H9 (cell line): Measurements from ENCODE around the gene FBXO21. TPM values are rescaled to one million over a fixed set of nuclear protein-coding genes. Genes with fewer than 3 reads are reported as not detected.
"Not testable (repeated sequence)": the region's sequence is repeated elsewhere in the genome, so short reads cannot be mapped to it uniquely, and the experiment has no call there.

Experiments
- DNase-seq: peaks from one replicate; pipeline ENCODE4 v3.0.0-alpha.2; 2017
- H2AFZ ChIP-seq: one replicate; pipeline ENCODE4 v1.6.1; 2013; ENCODE audit warnings: mild to moderate bottlenecking, low read length, control low read depth, moderate library complexity
- H2AK5ac ChIP-seq: 2 replicates; pipeline ENCODE4 v1.6.1; 2013; ENCODE audit warnings: low read length, control low read depth, mixed read lengths; ENCODE audit not compliant: insufficient read length
- H2BK120ac ChIP-seq: one replicate; pipeline ENCODE4 v1.6.1; 2013; ENCODE audit warnings: low read depth, mild to moderate bottlenecking, low read length, control low read depth, inconsistent platforms; ENCODE audit not compliant: poor library complexity, severe bottlenecking
- H2BK12ac ChIP-seq: 2 replicates; pipeline ENCODE4 v1.6.1; 2013; ENCODE audit warnings: low read length, control low read depth, mixed read lengths, low read depth; ENCODE audit not compliant: insufficient read length
- H2BK15ac ChIP-seq: 2 replicates; pipeline ENCODE4 v1.6.1; 2013; ENCODE audit warnings: low read depth, low read length, control low read depth
- H2BK20ac ChIP-seq: one replicate; pipeline ENCODE4 v1.6.1; 2013; ENCODE audit warnings: low read depth, mild to moderate bottlenecking, low read length, control low read depth, inconsistent platforms; ENCODE audit not compliant: poor library complexity, severe bottlenecking
- H2BK5ac ChIP-seq: 2 replicates; pipeline ENCODE4 v1.6.1; 2013; ENCODE audit warnings: low read length, control low read depth, mixed read lengths; ENCODE audit not compliant: insufficient read length
- H3K14ac ChIP-seq: 2 replicates; pipeline ENCODE4 v1.6.1; 2013; ENCODE audit warnings: low read length, control low read depth; ENCODE audit not compliant: insufficient read depth
- H3K18ac ChIP-seq: 2 replicates; pipeline ENCODE4 v1.6.1; 2013; ENCODE audit warnings: low read depth, mild to moderate bottlenecking, mixed read lengths, low read length, control low read depth; ENCODE audit not compliant: insufficient read length
- H3K23ac ChIP-seq: 2 replicates; pipeline ENCODE4 v1.6.1; 2013; ENCODE audit warnings: low read length, control low read depth, mixed read lengths, low read depth; ENCODE audit not compliant: insufficient read length
- H3K23me2 ChIP-seq: 2 replicates; pipeline ENCODE4 v1.6.1; 2013; ENCODE audit warnings: low read depth, mild to moderate bottlenecking, mixed read lengths, low read length, control low read depth; ENCODE audit not compliant: insufficient read length, poor library complexity, severe bottlenecking
- H3K27ac ChIP-seq: 2 replicates; pipeline ENCODE4 v1.5.1; 2013; ENCODE audit warnings: low read length, control low read depth, mixed read lengths, low read depth; ENCODE audit not compliant: insufficient read length
- H3K27me3 ChIP-seq: 2 replicates; pipeline ENCODE4 v1.6.1; 2013; ENCODE audit warnings: low read length, control low read depth, inconsistent platforms; ENCODE audit not compliant: insufficient read depth
- H3K4ac ChIP-seq: 2 replicates; pipeline ENCODE4 v1.6.1; 2013; ENCODE audit warnings: low read depth, mild to moderate bottlenecking, control low read depth, inconsistent platforms, low read length, moderate library complexity
- H3K4me1 ChIP-seq: 2 replicates; pipeline ENCODE4 v1.6.1; 2013; ENCODE audit warnings: low read length, control low read depth, inconsistent platforms; ENCODE audit not compliant: insufficient read depth
- H3K4me2 ChIP-seq: 2 replicates; pipeline ENCODE4 v1.6.1; 2013; ENCODE audit warnings: low read length, control low read depth, mixed read lengths; ENCODE audit not compliant: insufficient read length, insufficient read depth
- H3K56ac ChIP-seq: 2 replicates; pipeline ENCODE4 v1.6.1; 2013; ENCODE audit warnings: low read depth, mild to moderate bottlenecking, mixed read lengths, low read length, control low read depth; ENCODE audit not compliant: insufficient read length
- H3K79me1 ChIP-seq: 2 replicates; pipeline ENCODE4 v1.6.1; 2013; ENCODE audit warnings: low read depth, mild to moderate bottlenecking, moderate library complexity, low read length, control low read depth, inconsistent platforms; ENCODE audit not compliant: insufficient read depth, poor library complexity, severe bottlenecking
- H3K79me2 ChIP-seq: 2 replicates; pipeline ENCODE4 v1.6.1; 2013; ENCODE audit warnings: low read length, control low read depth, inconsistent platforms; ENCODE audit not compliant: insufficient read depth
- H3K9ac ChIP-seq: 2 replicates; pipeline ENCODE4 v1.6.1; 2013; ENCODE audit warnings: low read length, control low read depth, mixed read lengths; ENCODE audit not compliant: insufficient read length; ENCODE audit errors: extremely low read depth
- H3K9me3 ChIP-seq: one replicate; pipeline ENCODE4 v1.6.1; 2013; ENCODE audit warnings: low read depth, low read length, inconsistent platforms; ENCODE audit not compliant: control insufficient read depth
- H3T11ph ChIP-seq: one replicate; pipeline ENCODE4 v1.6.1; 2013; ENCODE audit warnings: mild to moderate bottlenecking, low read length, control low read depth, inconsistent platforms
- H4K20me1 ChIP-seq: one replicate; pipeline ENCODE4 v1.6.1; 2013; ENCODE audit not compliant: control insufficient read depth, insufficient read length, insufficient read depth
- H4K5ac ChIP-seq: 2 replicates; pipeline ENCODE4 v1.6.1; 2013; ENCODE audit warnings: low read depth, mild to moderate bottlenecking, mixed read lengths, low read length, control low read depth; ENCODE audit not compliant: insufficient read length
- H4K8ac ChIP-seq: replicated peaks from 2 replicates; pipeline ENCODE4 v1.6.1; 2013; ENCODE audit warnings: low read length, control low read depth, mixed read lengths, low read depth; ENCODE audit not compliant: insufficient read length
- H4K91ac ChIP-seq: 2 replicates; pipeline ENCODE4 v1.6.1; 2013; ENCODE audit warnings: low read depth, mild to moderate bottlenecking, moderate library complexity, mixed read lengths, low read length, control low read depth; ENCODE audit not compliant: insufficient read length
- H3K27ac Mint-ChIP-seq, 3 experiments: 2 replicates in 2 of 3; 3 replicates in 1 of 3; pipeline ENCODE4 v1.8.0; 2020 to 2021; ENCODE audit warnings: mixed read lengths in 3 of 3, mild to moderate bottlenecking in 1 of 3, moderate library complexity in 1 of 3
- H3K27me3 Mint-ChIP-seq: 2 replicates; pipeline ENCODE4 v1.8.0; 2021; ENCODE audit warnings: low read depth, mild to moderate bottlenecking, moderate library complexity, mixed read lengths
- H3K36me3 Mint-ChIP-seq, 3 experiments: 2 replicates in 2 of 3; 3 replicates in 1 of 3; pipeline ENCODE4 v1.8.0; 2020 to 2021; ENCODE audit warnings: low read depth in 3 of 3, mixed read lengths in 3 of 3; ENCODE audit not compliant: insufficient read depth in 1 of 3
- H3K4me1 Mint-ChIP-seq, 2 experiments: 2 replicates each; pipeline ENCODE4 v1.8.0; 2020; ENCODE audit warnings: mixed read lengths in 2 of 2
- H3K4me3 Mint-ChIP-seq, 2 experiments: 2 replicates in 1 of 2; 3 replicates in 1 of 2; pipeline ENCODE4 v1.8.0; 2020 to 2021; ENCODE audit warnings: mild to moderate bottlenecking in 2 of 2, mixed read lengths in 2 of 2, moderate library complexity in 1 of 2
- H3K9me3 Mint-ChIP-seq, 2 experiments: 2 replicates in 1 of 2; 3 replicates in 1 of 2; pipeline ENCODE4 v1.8.0; 2020; ENCODE audit warnings: mild to moderate bottlenecking in 2 of 2, mixed read lengths in 2 of 2, moderate library complexity in 1 of 2
- WGBS: extraction: QIAGEN DNeasy Blood & Tissue Kit; methylation state at CpG from one replicate; pipeline ENCODE4 v1.1.7; 2013; ENCODE audit warnings: missing lambda C conversion rate, low lambda C conversion rate, mixed read lengths; ENCODE audit not compliant: insufficient read length; ENCODE audit errors: extremely low coverage; 5-methylcytosine and 5-hydroxymethylcytosine counted together
- total RNA-seq: library from RNA; stranded (reverse); gene quantifications from 2 replicates; pipeline ENCODE4 v1.2.1, GENCODE V29; 2021
- TF ChIP-seq, protein P1 (sequence below): fragments of 200-600 bp; sonication (generic); conservative IDR thresholded peaks from 3 replicates; pipeline ENCODE4 v1.8.0; 2021; ENCODE audit warnings: antibody characterized with exemption, mild to moderate bottlenecking

Gene FBXO21
- total RNA-seq, 1 experiment from 2014 or later = 58.6 TPM

DNA sequence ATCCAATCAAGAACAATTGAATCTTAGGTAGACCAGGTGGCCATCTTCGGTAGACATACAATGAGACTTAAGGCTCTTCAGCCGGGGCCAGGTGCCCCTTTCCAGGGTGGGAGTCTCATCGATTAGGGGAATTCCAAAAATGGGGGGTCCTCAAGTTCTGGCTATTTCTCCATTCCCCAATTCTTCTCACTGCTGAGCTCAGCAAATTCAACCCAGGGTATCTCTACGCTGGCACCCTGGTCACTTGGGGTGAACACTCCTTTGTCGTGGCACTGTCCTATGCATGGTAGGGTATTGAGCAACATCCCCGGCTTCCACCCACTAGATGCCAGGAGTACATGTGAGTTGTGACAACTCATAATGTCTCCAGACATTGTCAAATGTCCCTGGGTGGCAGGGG is 34.9 kb upstream of the FBXO21 start:
- Histone ChIP-seq H3K9ac (no peak overlapping the region), H2BK5ac (no peak overlapping the region), H3K27ac (no peak overlapping the region), H2BK120ac (no peak overlapping the region), H3K9me3 (no peaks in the 10 kb centered on the region), H4K20me1 (no peaks in the 10 kb centered on the region), H3K56ac (no peak overlapping the region), H2AFZ (no peak overlapping the region), H3K79me2 (no peaks in the 10 kb centered on the region), H3K23me2 (no peaks in the 10 kb centered on the region), H3K14ac (no peak overlapping the region), H3T11ph (no peak overlapping the region), H3K79me1 (no peaks in the 10 kb centered on the region), H2BK20ac (no peak overlapping the region), H2AK5ac (no peak overlapping the region), H4K5ac (no peak overlapping the region), H3K18ac (no peak overlapping the region), H4K91ac (no peak overlapping the region), H2BK12ac (no peak overlapping the region), H3K23ac (no peak overlapping the region), H4K8ac (no peak overlapping the region), H2BK15ac (no peak overlapping the region), H3K4me2 (no peak overlapping the region), H3K4ac (no peak overlapping the region), H3K4me1 (no peaks in the 10 kb centered on the region), H3K27me3 (no peaks in the 10 kb centered on the region)
- Mint-ChIP-seq H3K27me3 (peaks cover 2% of the 10 kb centered on the region), H3K9me3 (no peaks in the 10 kb centered on the region; a peak in 1 of 5 replicates), H3K36me3 (no peaks in the 10 kb centered on the region; a peak in 1 of 7 replicates), H3K4me1 (peaks cover 5 to 10% of the 10 kb centered on the region in 2 experiments; a peak in 3 of 4 replicates), H3K4me3 (no peak overlapping the region), H3K27ac (peak overlapping the region in 1 of 3 experiments; percentile 65; a peak in 1 of 7 replicates)
- WGBS = no CpG with 5 or more reads among the region's 6 CpGs
- no peak for DNase-seq
- TF ChIP-seq, protein P1, sequence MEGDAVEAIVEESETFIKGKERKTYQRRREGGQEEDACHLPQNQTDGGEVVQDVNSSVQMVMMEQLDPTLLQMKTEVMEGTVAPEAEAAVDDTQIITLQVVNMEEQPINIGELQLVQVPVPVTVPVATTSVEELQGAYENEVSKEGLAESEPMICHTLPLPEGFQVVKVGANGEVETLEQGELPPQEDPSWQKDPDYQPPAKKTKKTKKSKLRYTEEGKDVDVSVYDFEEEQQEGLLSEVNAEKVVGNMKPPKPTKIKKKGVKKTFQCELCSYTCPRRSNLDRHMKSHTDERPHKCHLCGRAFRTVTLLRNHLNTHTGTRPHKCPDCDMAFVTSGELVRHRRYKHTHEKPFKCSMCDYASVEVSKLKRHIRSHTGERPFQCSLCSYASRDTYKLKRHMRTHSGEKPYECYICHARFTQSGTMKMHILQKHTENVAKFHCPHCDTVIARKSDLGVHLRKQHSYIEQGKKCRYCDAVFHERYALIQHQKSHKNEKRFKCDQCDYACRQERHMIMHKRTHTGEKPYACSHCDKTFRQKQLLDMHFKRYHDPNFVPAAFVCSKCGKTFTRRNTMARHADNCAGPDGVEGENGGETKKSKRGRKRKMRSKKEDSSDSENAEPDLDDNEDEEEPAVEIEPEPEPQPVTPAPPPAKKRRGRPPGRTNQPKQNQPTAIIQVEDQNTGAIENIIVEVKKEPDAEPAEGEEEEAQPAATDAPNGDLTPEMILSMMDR = no peak

DNA sequence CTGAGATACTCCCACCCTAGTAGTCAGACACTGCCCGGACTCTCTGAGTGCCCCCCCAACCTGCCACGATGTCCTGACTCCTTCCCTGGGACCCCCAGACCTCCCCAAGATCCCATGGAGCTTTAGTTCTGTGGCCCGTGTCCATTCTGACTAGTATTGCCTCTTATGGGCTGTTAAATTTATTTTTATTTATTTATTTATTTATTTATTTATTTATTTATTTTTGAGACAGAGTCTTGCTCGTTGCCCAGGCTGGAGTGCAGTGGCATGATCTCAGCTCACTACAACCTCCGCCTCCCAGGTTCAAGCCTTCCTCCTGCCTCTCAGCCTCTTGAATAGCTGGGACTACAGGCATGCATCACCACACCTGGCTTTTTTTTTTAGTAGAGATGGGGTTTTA is 30.7 kb upstream of the FBXO21 start:
- H4K91ac ChIP-seq, H3K4me3 Mint-ChIP-seq, H3K27me3 Mint-ChIP-seq, H4K20me1 ChIP-seq, H2BK120ac ChIP-seq, H3K79me2 ChIP-seq, H3T11ph ChIP-seq, H4K8ac ChIP-seq, DNase-seq, H3K27ac Mint-ChIP-seq, H3K14ac ChIP-seq, H2BK5ac ChIP-seq, H3K23me2 ChIP-seq, H3K9me3 ChIP-seq, H2AFZ ChIP-seq, H2BK12ac ChIP-seq, H2AK5ac ChIP-seq, H3K4ac ChIP-seq, H3K27ac ChIP-seq, H3K18ac ChIP-seq, H3K4me1 Mint-ChIP-seq, H3K4me2 ChIP-seq, H3K9ac ChIP-seq, H2BK15ac ChIP-seq, H3K4me1 ChIP-seq, H3K36me3 Mint-ChIP-seq, H2BK20ac ChIP-seq, H3K79me1 ChIP-seq, H4K5ac ChIP-seq, H3K9me3 Mint-ChIP-seq, H3K27me3 ChIP-seq, H3K56ac ChIP-seq, H3K23ac ChIP-seq: not testable (repeated sequence)
- no CpG with 5 or more reads among the region's 5 CpGs for WGBS
